NT2/D1 (cell line): ENCODE data around the gene MSI1.
A peak's percentile ranks its signal among the peaks of the same experiment; 100 is the strongest.

Experiments used
- DNase-seq: peaks from one replicate; pipeline ENCODE4 v3.0.0-alpha.2; 2011; ENCODE audit warnings: low read depth, low spot score
- H3K27me3 ChIP-seq: 2 replicates; pipeline ENCODE4 v1.6.0; 2011; ENCODE audit warnings: mild to moderate bottlenecking; ENCODE audit not compliant: insufficient read length, insufficient read depth
- H3K36me3 ChIP-seq: 2 replicates; pipeline ENCODE4 v1.6.1; 2011; ENCODE audit warnings: mild to moderate bottlenecking, low read length, mixed read lengths; ENCODE audit not compliant: insufficient read depth, insufficient read length
- H3K4me1 ChIP-seq: 2 replicates; pipeline ENCODE4 v1.5.1; 2011; ENCODE audit not compliant: insufficient read depth, insufficient read length
- H3K4me3 ChIP-seq: 2 replicates; pipeline ENCODE4 v1.5.1; 2011; ENCODE audit warnings: low read depth; ENCODE audit not compliant: insufficient read length
- H3K9ac ChIP-seq: 2 replicates; pipeline ENCODE4 v1.6.0; 2011; ENCODE audit warnings: low read depth; ENCODE audit not compliant: insufficient read length
- H3K9me3 ChIP-seq: 2 replicates; pipeline ENCODE4 v1.5.1; 2011; ENCODE audit warnings: mild to moderate bottlenecking, low read length; ENCODE audit not compliant: insufficient read depth
- SUZ12 ChIP-seq: IDR thresholded peaks from 2 replicates; pipeline ENCODE4 v1.6.1; 2011; ENCODE audit not compliant: insufficient read length, insufficient read depth; ENCODE audit errors: extremely low read depth
- YY1 ChIP-seq: IDR thresholded peaks from 2 replicates; pipeline ENCODE4 v1.6.1; 2011; ENCODE audit not compliant: insufficient read length, insufficient read depth
- ZNF274 ChIP-seq: IDR thresholded peaks from 2 replicates; pipeline ENCODE4 v1.6.1; 2011; ENCODE audit warnings: mild to moderate bottlenecking, low read depth, low read length

MSI1 gene

DNA sequence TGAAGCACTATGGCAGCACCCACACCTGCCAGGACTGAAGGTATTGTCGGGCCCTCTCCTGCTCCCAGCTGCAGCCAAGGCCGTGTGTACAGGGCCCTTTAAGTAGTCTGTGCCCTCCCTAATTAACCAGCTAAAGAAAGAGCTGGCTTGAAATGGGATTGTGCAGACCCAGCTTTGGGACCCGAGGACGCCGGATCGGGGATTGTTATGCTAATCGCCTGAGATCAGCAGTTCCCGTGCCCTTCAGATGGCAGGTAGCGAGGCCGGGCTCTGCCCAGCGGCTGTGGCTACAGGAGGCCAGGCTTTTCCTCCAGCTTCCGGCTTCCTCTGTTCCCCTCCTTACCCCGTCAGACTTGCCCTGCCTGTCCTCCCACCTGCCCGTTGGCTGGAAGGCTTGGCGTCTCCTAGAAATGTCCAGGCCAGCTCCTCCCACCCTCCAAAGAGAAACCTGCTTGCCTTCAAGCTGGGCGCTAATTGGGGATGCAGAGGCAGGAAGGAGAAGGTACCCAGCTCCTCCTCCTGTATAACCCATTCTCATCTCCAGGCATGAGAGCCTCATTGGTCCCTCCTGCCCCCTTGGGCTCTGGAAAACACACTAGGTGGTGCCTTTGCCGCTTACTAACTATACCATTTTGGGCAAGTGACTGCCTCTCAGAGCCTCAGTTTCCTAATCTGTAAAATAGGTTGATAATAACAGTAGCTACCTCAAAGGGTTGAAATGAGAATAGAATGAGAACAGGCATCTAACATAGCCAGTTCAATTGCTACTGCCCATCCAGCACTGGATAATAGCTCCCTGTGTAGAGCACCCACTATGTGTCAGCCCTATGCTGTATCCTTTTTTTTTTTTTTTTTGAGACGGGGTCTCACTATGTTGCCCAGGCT lies 25.8 kb upstream of the MSI1 start:
- Histone ChIP-seq H3K9ac (peak overlapping the region; percentile 61), H3K27me3 (no peaks in the 10 kb centered on the region), H3K9me3 (no peaks in the 10 kb centered on the region; the same call in 1 of the 2 replicates), H3K4me3 (no peak overlapping the region), H3K4me1 (peaks cover 16% of the 10 kb centered on the region), H3K36me3 (no peaks in the 10 kb centered on the region)
- no peak for TF ChIP-seq ZNF274
- peak; percentile 8 for TF ChIP-seq YY1
- DNase-seq, result peak; percentile 65

DNA sequence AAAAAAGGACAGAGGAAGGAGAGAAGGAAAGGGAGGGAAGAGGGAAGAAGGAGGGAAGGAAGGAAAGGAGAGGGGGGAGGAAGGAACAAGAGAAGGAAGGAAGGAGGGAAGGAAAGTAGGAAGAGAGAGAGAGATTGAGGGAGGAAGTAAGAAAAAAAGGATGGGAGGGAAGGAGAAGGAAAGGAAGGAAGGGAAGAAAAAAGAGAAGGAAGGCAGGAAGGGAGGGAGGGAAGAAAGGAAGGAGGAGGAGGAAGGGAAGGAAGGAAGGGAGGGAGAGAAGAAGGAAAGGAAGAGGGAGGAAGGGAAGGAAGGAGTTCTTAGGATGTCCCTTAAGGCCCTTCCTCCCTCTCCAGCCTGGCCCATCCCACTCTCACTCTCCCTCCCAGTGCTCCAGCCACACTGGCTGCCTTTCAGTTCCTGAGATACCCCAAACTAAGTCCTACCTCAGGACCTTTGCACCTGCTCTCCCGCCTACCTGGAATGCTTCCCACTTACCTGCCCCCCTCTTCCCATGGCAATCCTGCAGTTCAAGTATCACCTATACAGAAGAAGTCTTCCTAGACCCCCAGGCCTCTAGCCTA lies 21.7 kb upstream of the MSI1 start:
- Histone ChIP-seq H3K4me3 (no peak overlapping the region), H3K27me3 (no peaks in the 10 kb centered on the region), H3K9ac (peak overlapping the region; percentile 37), H3K9me3 (no peaks in the 10 kb centered on the region), H3K4me1 (peaks cover 18% of the 10 kb centered on the region), H3K36me3 (no peaks in the 10 kb centered on the region)
- no peak for DNase-seq
- TF ChIP-seq ZNF274 (no peak), SUZ12 (no peak), YY1 (no peak)

DNA sequence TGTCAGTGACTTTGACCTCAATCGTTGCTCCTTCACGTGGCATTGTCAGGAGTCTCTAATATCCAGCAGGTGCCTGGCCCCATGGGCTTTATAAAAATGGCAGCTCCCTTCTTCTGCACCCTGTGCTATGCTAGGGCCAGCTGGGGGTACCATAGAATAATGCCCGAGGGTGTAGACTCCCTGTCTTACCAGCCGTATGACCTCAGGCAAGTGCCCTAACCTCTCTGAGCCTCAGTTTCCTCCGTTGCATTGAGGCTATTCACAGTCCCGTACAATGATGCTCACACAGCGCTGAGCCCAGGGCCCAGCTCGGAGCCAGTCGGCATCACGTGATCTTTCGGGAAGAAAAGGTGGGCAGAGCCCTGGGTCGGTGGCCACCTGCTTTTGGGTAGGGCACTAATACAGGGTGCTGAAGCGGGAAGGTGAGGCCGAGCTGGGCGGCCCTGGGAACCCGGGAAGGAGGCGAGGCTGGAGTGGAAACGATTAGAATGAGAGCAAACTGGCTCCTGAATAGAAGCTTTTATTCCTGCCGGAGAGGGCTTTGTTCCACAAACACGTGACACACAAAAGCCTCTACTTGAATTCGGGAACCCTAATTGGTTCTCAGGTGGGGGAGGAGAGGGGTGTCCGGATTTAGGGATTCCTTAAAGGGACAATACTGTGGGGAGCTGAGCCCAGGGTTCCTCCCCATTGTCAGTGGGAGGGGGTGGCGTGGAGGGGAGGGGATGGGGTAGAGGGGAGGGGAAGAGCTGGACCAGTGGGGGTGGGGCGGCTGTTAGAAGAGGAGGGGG lies 19.9 kb upstream of the MSI1 start:
- H3K9ac ChIP-seq, result peak overlapping the region; percentile 21
- DNase-seq, result peak; percentile 96
- H3K4me1 ChIP-seq, result peaks cover 10% of the 10 kb centered on the region
- peak overlapping the region; percentile 46 for H3K4me3 ChIP-seq
- H3K9me3 ChIP-seq, result no peaks in the 10 kb centered on the region
- no peaks in the 10 kb centered on the region for H3K36me3 ChIP-seq
- TF ChIP-seq SUZ12 (no peak), ZNF274 (no peak), YY1 (peak; percentile 12)
- no peaks in the 10 kb centered on the region for H3K27me3 ChIP-seq

DNA sequence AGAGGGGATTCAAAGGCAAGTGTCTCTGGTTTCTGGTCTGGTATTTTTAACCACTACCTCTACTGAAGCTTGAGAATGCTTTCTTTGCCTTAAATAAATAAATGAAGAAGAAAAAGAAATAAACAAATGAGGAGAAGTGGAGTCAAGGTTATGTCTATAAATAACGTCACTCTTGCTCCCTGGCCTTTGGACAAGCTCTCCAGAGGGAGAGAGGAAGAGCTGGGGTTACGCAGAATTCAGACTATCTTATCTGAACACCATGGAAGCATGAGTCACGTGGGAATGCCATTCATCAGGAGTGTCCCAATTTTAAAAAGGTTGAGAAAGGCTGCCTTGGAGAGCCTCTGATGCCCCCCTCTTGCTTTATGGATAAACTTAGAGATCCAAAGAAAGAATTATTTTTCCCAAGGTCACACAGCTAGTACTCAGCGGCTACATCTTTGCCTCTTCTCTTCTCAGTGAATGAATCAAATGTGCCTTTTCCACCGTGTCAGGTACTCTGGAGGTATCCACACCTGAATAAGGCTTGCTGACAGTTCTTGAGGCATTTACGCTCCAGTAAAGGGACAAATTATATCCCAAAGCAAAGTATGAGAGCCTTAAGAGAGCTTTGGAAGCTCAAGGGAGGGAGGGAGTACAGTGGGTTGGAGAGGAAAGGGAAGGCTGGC lies 12.9 kb upstream of the MSI1 start:
- Histone ChIP-seq H3K27me3 (no peaks in the 10 kb centered on the region), H3K4me3 (no peak overlapping the region), H3K9ac (no peak overlapping the region), H3K4me1 (no peaks in the 10 kb centered on the region), H3K36me3 (no peaks in the 10 kb centered on the region), H3K9me3 (no peaks in the 10 kb centered on the region)
- TF ChIP-seq SUZ12 (no peak), YY1 (no peak), ZNF274 (no peak)
- no peak for DNase-seq

DNA sequence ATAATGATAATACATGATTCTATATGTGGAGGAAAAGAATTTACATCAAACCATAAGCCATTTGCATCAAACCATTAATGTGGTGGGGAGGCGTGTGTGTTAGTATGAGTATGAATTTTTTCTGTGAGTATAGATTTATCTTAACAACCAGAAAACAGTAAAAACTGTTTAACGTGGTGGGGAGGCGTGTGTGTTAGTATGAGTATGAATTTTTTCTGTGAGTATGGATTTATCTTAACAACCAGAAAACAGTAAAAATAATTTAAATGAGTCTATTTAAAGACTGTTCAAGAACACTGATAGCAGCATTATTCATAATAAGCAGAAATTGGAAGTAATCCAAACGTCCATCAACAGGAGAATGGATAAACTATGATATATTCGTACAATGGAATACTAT lies 9.1 kb upstream of the MSI1 start:
- TF ChIP-seq ZNF274 (no peak), SUZ12 (no peak), YY1 (no peak)

DNA sequence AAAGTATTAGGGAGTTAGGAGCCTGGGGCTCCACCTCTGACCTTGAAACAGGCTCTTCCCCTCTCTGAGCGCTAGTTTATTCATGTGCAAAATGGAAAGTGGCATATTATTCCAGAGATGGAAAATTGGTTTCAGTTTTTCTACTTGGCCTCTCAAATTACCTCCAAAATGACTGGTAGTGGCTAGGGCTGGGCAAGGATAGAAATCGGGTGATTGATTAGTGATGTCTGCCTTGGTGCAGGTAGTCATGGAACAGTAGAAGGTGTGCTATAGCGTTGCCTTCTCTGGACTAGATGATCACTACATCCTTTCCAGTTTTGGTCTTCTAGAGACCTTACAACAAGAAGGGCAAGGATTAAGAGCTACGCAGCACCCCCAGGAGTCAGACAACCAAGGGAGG lies 8.6 kb upstream of the MSI1 start:
- H3K27me3 ChIP-seq, result no peaks in the 10 kb centered on the region
- peaks cover 10% of the 10 kb centered on the region for H3K4me1 ChIP-seq
- H3K9me3 ChIP-seq, result no peaks in the 10 kb centered on the region
- H3K36me3 ChIP-seq, result no peaks in the 10 kb centered on the region
- no peak for DNase-seq
- H3K4me3 ChIP-seq, result no peak overlapping the region
- TF ChIP-seq ZNF274, result no peak
- TF ChIP-seq SUZ12, result no peak
- TF ChIP-seq YY1, result no peak
- no peak overlapping the region for H3K9ac ChIP-seq

More for the DNA sequence above, 9.1 kb upstream of the MSI1 start:
- H3K9ac ChIP-seq, result no peak overlapping the region
- no peak for DNase-seq
- H3K4me1 ChIP-seq, result peaks cover 10% of the 10 kb centered on the region
- no peaks in the 10 kb centered on the region for H3K36me3 ChIP-seq
- H3K27me3 ChIP-seq, result no peaks in the 10 kb centered on the region
- H3K4me3 ChIP-seq, result no peak overlapping the region
- no peaks in the 10 kb centered on the region for H3K9me3 ChIP-seq
